ENCODE measurements around the gene SKAP1.
"Not testable (repeated sequence)": the region's sequence is repeated elsewhere in the genome, so short reads cannot be mapped to it uniquely, and the experiment has no call there.

The SKAP1 gene

DNA sequence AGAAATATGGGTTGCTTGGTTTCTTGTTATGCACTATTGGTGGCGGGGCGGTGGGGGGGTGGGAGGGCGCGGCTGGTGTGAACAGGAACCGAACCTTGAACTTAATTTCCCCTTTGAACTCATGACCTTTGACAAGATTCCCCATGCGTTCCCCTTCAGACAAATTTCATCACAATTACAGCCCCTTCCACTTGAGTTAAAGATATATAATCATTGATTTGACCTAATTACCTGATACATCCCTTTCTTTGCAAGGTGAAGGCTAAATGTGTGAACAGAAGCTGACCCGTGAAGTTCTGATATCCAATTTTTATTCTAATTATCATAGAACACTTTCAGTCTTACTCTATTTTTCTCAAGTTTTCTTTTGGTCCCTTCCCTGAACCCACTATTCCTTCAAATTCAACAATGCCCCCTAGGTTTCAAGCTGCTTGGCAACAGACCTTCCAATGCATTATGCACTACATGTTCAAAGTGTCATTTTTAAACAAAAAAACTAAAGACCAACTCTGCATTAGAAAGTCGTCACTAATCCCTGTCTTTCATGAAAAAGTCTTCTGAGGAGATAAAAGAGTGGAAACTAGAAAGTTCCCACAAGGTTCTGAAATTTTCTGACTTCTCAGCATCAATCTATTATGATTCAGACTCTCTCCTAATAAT is 116.8 kb downstream of the SKAP1 start:
- DNase-seq, result no peak

- no peak for DNase-seq
Measured at GRCh38 chr17:48311324-48311723, 118.7 kb downstream of the SKAP1 start.

DNA sequence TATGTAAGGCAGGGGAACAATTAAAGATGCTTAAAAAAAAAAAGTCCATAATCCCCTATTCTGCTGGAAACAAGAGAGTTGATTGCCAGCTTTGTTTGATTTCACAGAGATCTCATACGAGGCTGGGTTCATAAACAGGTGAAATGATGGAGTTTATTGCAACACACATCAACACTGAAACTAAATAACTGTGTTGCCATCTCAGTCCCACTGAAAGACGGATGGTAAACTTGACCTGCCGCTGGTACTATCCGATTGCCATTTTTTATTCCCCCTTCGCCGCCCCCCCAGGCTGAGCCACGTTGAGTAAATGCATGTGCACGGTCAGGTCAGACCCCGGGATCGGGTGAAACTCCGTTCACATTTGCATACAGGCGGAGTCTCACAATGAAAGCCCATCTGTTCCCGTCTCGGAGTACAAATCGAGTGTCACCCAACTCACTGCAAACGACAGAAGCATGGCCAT is 119.2 kb downstream of the SKAP1 start:
- DNase-seq, result no peak

GRCh38 chr17:48308581-48308980 is 121.4 kb downstream of the SKAP1 start:
- no peak for DNase-seq

DNA sequence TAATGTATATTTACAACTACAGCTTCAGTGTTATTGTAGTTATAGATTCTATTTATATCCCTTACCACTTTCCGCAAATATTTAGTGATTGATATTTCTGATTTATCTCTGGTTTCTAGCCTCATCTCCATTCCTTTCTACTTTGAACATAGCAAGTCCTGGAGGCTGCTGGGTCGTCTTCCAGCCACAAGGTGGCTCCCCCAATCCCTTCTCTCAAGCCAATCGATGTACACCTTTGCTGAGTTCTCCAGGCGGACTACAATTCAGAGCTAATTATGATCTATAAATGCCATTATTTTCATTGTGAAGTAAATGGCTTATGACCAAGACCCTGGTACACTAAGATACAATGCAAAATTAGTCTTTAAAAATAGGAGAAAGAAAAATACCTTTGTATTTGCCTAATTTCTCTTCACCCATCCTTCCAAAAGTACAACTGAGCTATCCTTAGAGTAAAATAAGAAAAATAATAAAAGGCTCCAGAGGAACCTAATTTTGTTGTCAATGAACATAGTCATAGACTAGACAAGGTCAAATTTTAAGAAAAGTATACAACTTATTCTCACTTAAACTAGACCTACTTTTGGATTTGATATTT is 122.1 kb downstream of the SKAP1 start:
- DNase-seq, result no peak

- no peak for DNase-seq
Measured at GRCh38 chr17:48307255-48307654, 122.8 kb downstream of the SKAP1 start.

GRCh38 chr17:48301002-48301401 is 129.0 kb downstream of the SKAP1 start:
- no peak for DNase-seq

DNA sequence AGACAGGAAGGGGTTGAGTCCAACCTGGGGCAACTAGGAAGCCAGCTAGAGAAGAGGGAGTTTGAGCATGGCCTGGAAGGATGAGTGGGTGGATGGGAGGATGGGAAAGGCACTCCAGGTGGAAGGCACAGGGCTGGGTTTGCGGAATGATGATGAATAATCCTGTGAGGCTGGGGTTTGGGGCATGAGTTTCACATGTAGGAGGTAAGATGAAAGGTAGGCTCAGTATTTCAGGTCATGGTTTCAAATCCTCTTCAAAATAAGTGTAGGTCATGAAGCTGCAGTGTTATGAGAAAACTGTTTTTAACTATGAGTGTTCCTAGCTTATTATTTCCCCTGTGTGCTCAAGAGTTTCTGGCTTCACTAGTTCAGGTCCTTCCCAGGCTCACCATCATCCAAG is 130.3 kb downstream of the SKAP1 start:
- no peak for DNase-seq

DNA sequence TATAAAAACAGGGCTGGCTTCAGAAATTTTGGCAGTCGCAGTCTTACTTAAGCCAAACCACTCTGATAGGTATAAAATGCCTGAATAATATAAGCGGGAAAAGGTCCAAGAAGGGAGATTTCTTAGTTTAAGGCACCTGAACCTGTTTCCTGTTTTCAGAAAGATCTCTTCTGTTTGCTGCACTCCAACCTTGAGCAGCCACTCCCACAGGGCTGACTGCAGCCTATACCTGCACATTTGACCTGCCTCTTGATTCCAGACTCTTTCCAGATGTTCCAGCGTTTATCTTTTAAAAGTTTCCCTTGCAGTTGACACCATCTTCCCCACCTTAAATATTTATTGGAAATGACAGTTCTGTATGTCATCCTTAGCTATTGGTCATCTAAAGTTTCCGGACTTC is 132.2 kb downstream of the SKAP1 start:
- DNase-seq, result no peak

GRCh38 chr17:48296453-48296852 is 133.6 kb downstream of the SKAP1 start:
- no peak for DNase-seq

GRCh38 chr17:48295362-48296288 is 134.4 kb downstream of the SKAP1 start:
- DNase-seq, result no peak

- no peak for DNase-seq
Measured at GRCh38 chr17:48294806-48295361, 135.1 kb downstream of the SKAP1 start.

DNA sequence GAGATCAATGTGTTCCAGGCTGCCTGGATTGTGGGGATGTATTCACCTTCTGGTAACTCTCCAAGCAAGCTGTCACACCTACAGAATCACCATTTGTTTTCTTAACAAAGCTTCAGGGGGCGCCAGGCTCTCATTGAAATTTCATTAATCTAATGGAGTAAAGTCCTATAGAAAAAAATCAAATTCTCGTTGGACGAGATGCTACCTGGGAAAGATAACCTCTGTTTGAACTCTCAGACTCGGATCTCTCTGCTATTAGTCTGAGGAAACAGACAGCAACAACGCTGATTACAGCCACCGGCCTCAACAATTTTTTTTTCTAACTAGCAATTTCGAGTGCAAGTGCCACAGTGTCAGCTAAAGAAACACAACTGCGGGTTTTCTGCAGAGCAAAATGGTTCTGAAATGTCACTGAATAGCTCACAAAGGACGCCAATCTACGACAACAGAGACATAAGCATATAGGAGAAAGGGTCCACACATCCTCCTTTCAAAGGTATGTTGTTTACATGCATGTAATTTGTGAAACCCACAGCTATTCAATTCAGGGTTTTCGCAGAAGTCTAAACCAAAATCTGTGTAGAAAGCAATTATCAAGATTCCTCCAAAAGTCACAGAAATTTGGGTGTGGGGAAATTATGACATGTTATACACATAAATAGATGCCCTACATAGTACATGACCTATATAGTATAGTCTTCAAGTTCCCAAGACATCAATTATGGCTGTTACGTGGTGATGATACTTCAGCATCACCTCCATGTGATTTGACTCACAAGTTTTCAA is 135.8 kb downstream of the SKAP1 start:
- no peak for DNase-seq

DNA sequence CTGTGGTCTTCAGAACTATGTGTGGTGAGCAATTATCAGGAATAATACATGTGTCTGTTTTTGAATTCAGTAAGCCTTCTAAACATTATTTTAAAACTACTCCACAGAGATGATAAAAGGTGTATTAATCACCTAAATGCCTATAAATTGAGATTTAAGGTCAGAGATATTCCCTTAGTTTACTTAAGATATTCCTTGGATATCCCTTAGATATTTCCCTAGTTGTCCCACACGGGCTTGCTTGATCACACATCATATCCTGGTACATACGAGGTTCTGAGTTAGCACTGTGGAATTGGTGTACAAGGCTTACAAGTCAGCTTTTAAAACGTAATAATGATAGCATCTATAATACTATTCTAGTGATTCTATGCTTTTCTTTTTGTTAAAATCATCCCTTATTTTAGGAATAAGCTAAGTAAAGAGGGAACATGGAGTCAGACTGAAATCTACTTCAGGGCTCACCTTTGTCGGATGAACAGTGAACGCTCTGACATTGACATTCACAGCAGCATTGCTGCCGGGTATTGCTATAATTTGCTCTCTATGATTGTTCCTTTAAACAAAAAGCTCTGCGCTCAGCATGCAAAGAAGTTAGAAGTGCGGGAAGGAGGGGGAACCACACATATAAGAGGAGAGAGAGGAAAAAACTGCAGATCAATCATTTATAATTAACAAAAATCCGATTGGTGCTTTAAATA is 136.5 kb downstream of the SKAP1 start:
- DNase-seq, result no peak

DNA sequence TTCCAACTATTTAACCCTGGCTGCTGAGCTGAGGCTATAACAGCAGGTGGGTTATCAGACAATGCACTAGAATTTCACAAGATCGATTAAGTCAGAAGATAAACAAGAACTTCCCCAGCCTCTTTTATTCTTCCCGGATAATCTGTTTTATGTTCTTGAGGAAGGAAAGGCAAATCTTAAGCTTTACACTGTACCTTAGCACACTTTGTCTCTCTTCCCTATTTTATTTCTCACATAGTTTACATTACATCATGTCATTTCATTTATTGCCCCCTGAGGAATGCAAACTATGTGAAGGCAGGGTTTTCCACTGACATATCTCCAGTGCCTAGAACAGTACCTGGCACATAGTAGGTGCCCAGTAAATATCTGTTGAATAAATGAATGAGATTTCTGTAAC is 139.6 kb downstream of the SKAP1 start:
- DNase-seq, result no peak

GRCh38 chr17:48286917-48287316 is 143.1 kb downstream of the SKAP1 start:
- DNase-seq, result not testable (repeated sequence)

GRCh38 chr17:48285614-48286013 is 144.4 kb downstream of the SKAP1 start:
- DNase-seq, result no peak

- no peak for DNase-seq
Measured at GRCh38 chr17:48283907-48284306, 146.1 kb downstream of the SKAP1 start.

DNA sequence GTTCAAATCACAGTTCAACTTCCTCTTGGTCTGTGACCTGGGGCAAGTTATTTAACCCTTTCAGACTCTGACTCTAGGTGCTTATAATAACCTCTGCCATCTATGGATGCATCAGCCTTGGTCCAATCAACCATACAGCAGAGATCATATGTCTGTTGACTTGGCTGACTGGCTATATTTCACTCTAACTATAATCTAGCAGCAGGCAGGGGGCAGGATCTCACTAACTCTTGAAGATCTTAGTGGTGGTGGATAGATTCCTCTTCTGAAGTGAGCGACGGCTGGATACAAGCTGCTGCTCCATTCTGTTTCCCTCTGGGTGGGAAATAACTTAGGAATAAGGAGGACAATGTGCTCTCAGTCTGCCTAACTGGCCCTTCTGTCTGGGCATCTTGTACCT is 146.6 kb downstream of the SKAP1 start:
- DNase-seq, result no peak

DNA sequence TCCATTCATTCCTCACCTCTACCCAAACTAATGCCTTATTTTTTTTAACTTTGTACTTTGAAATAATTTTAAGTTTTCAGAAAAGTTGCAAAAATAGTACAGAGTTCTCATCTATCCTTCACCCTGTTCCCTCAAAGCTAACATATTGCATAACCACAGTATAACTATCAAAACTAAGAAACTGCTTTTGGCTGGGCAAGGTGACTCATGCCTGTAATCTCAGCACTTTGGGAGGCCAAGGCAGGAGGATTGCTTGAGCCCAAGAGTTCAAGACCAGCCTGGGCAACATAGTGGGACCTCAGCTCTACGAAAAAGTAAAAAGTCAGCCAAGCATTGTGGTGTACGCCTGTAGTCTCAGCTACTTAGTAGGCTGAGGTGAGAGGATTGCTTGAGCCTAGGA is 147.7 kb downstream of the SKAP1 start:
- DNase-seq, result no peak

- no peak for DNase-seq
Measured at GRCh38 chr17:48278760-48279491, 151.1 kb downstream of the SKAP1 start.
